ENCODE data around the gene FBN1. TPM values are rescaled to one million over a fixed set of nuclear protein-coding genes. Genes with fewer than 3 reads are reported as not detected.

FBN1 gene
- total RNA-seq, 4 donors from 2014 or later = 153 to 266 (median 203) TPM

- 89 to 100% methylated on average over 1 to 2 of the region's 2 CpGs for WGBS, 2 donors (ENCODE audit: low coverage in 1 of 2)
- no peak overlapping the region for H3K4me3 ChIP-seq
Observed at GRCh38 chr15:48383031-48383430, 262.5 kb downstream of the FBN1 start.

GRCh38 chr15:48381861-48382260 lies 263.6 kb downstream of the FBN1 start:
- no peaks in the 10 kb centered on the region for H3K9me3 ChIP-seq
- H3K4me3 ChIP-seq = no peak overlapping the region
- ATAC-seq = no peak
- TF ChIP-seq POLR2A (IDR thresholded peaks at IDR 0.05) (no peak), POLR2AphosphoS5 (IDR thresholded peaks at IDR 0.05) (no peak), EP300 (IDR thresholded peaks at IDR 0.05) (no peak), CTCF (IDR thresholded peaks at IDR 0.05) (no peak)
- no peaks in the 10 kb centered on the region for H3K27me3 ChIP-seq
- H3K4me1 ChIP-seq = no peaks in the 10 kb centered on the region
- 63 to 64% methylated on average over 3 to 4 of the region's 4 CpGs for WGBS, 2 donors (ENCODE audit: low coverage in 1 of 2)
- H3K27ac ChIP-seq = no peak overlapping the region
- no peaks in the 10 kb centered on the region for H3K36me3 ChIP-seq

More at GRCh38 chr15:48383031-48383430, 262.5 kb downstream of the FBN1 start:
- no peak for ATAC-seq
- Histone ChIP-seq H3K27ac (no peak overlapping the region), H3K4me1 (peaks cover 0 to under 1% (median under 1%) of the 10 kb centered on the region in 3 donors), H3K27me3 (no peaks in the 10 kb centered on the region), H3K9me3 (no peaks in the 10 kb centered on the region), H3K36me3 (no peaks in the 10 kb centered on the region)
- TF ChIP-seq CTCF (IDR thresholded peaks at IDR 0.05) (no peak), POLR2AphosphoS5 (IDR thresholded peaks at IDR 0.05) (no peak), POLR2A (IDR thresholded peaks at IDR 0.05) (no peak), EP300 (IDR thresholded peaks at IDR 0.05) (no peak)

GRCh38 chr15:48380198-48380597 lies 265.3 kb downstream of the FBN1 start:
- Histone ChIP-seq H3K27me3 (peaks cover 3% of the 10 kb centered on the region), H3K27ac (no peak overlapping the region), H3K36me3 (no peaks in the 10 kb centered on the region), H3K4me3 (no peak overlapping the region), H3K4me1 (no peaks in the 10 kb centered on the region), H3K9me3 (no peaks in the 10 kb centered on the region)
- no peak for ATAC-seq
- 60 to 86% methylated on average over 1 to 4 of the region's 4 CpGs for WGBS, 2 donors (ENCODE audit: low coverage in 1 of 2)
- TF ChIP-seq POLR2AphosphoS5 (IDR thresholded peaks at IDR 0.05) (no peak), CTCF (IDR thresholded peaks at IDR 0.05) (no peak)

GRCh38 chr15:48375767-48376166 lies 269.7 kb downstream of the FBN1 start:
- Histone ChIP-seq H3K4me3 (no peak overlapping the region), H3K27me3 (peaks cover 6% of the 10 kb centered on the region), H3K27ac (no peak overlapping the region), H3K9me3 (no peaks in the 10 kb centered on the region), H3K4me1 (no peaks in the 10 kb centered on the region), H3K36me3 (no peaks in the 10 kb centered on the region)
- no CpG with 5 or more reads among the region's 2 CpGs for WGBS, 2 donors (ENCODE audit: low coverage in 1 of 2)
- no peak for ATAC-seq
- TF ChIP-seq EP300 (IDR thresholded peaks at IDR 0.05) (no peak), CTCF (IDR thresholded peaks at IDR 0.05) (no peak)

- no peaks in the 10 kb centered on the region for H3K9me3 ChIP-seq
- no peak for TF ChIP-seq CTCF (IDR thresholded peaks at IDR 0.05)
- no peak for TF ChIP-seq POLR2A (IDR thresholded peaks at IDR 0.05)
- no peak for TF ChIP-seq EP300 (IDR thresholded peaks at IDR 0.05)
- no peak for TF ChIP-seq POLR2AphosphoS5 (IDR thresholded peaks at IDR 0.05)
- H3K27ac ChIP-seq = no peak overlapping the region
- H3K4me1 ChIP-seq = no peaks in the 10 kb centered on the region
- H3K27me3 ChIP-seq = peaks cover 6% of the 10 kb centered on the region
- H3K4me3 ChIP-seq = no peak overlapping the region
- ATAC-seq = no peak
- 40 to 70% methylated on average over 1 to 3 of the region's 3 CpGs for WGBS, 2 donors (ENCODE audit: low coverage in 1 of 2)
- H3K36me3 ChIP-seq = no peaks in the 10 kb centered on the region
Observed at GRCh38 chr15:48374472-48374871, 271.0 kb downstream of the FBN1 start.
